Urinary bladder (tissue), 4 donors: Measurements from ENCODE around the gene LHFPL6. TPM values are rescaled to one million over a fixed set of nuclear protein-coding genes. Genes with fewer than 3 reads are reported as not detected.

ENCODE experiments used
- DNase-seq: peaks from one replicate; pipeline ENCODE4 v3.0.0-alpha.2; 2015; ENCODE audit errors: extremely low spot score
- H3K27ac ChIP-seq: one replicate; pipeline ENCODE4 v1.5.1; 2013; ENCODE audit warnings: low read depth, mild to moderate bottlenecking, moderate library complexity
- H3K36me3 ChIP-seq: one replicate; pipeline ENCODE4 v1.6.1; 2013; ENCODE audit warnings: mild to moderate bottlenecking, moderate library complexity; ENCODE audit not compliant: insufficient read depth
- H3K4me1 ChIP-seq: one replicate; pipeline ENCODE4 v1.6.1; 2013; ENCODE audit warnings: mild to moderate bottlenecking, moderate library complexity; ENCODE audit not compliant: insufficient read depth
- H3K4me3 ChIP-seq: one replicate; pipeline ENCODE4 v1.5.1; 2013; ENCODE audit warnings: low read depth, low read length
- whole genome bisulfite sequencing: extraction: QIAGEN DNeasy Blood & Tissue Kit; methylation state at CpG from one replicate; pipeline ENCODE4 v1.1.7; 2013; 5-methylcytosine and 5-hydroxymethylcytosine counted together
- polyA plus RNA-seq: library from polyadenylated mRNA; stranded (reverse); fragments of 200-250 nt; gene quantifications from one replicate; pipeline ENCODE4 v1.2.3, GENCODE V29; 2013
- total RNA-seq: library from RNA; depleted of rRNA; stranded (reverse); fragments of >200 nt; gene quantifications from one replicate; pipeline ENCODE4 v1.2.3, GENCODE V29; 2014
- donor health status: healthy with polysubstance abuse.
- donor health status: healthy.

LHFPL6 gene
- total and polyA plus RNA-seq, 2 donors = 84.3 to 89.9 TPM

GRCh38 chr13:39297023-39297422, 306.0 kb downstream of the LHFPL6 start:
- Histone ChIP-seq H3K4me3 (no peak overlapping the region), H3K36me3 (no peaks in the 10 kb centered on the region), H3K4me1 (no peaks in the 10 kb centered on the region), H3K27ac (no peak overlapping the region)
- WGBS = 90% methylated on average over 1 of the region's 1 CpG
- no peak for DNase-seq

DNA sequence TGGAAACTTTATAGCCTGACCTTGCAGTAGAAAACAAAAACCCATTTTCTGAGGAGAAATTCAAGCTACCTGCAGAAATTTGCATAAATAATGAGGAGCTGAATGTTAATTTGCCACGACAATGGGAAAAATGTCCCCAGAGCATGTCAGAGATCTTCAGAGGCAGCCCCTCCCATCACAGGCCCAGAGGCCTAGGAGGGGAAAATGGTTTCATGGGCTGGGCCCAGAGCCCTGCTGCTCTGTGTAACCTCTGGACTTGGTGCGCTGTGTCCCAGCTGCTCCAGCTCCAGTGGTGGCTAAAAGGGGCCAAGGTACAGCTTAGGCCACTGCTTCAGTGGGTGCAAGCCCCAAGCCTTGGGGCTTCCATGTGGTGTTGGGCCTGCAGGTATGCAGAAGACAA, 306.8 kb downstream of the LHFPL6 start:
- DNase-seq = no peak
- H3K4me3 ChIP-seq = no peak overlapping the region
- H3K4me1 ChIP-seq = no peaks in the 10 kb centered on the region
- H3K36me3 ChIP-seq = no peaks in the 10 kb centered on the region
- WGBS = 65% methylated on average over 2 of the region's 2 CpGs
- H3K27ac ChIP-seq = no peak overlapping the region

Other genes starting within 250 kb of the LHFPL6 start
- gene COG6, start 52.5 kb upstream of the LHFPL6 start, total RNA-seq = 88.8 TPM
- gene COG6, start 52.5 kb upstream of the LHFPL6 start, polyA plus RNA-seq = 13.4 TPM